ENCODE data around the gene PCSK6.
A peak's percentile ranks its signal among the peaks of the same experiment; 100 is the strongest.

PCSK6 gene

GRCh38 chr15:101264911-101265641, 224.4 kb downstream of the PCSK6 start:
- no peak for DNase-seq

- DNase-seq = no peak
Measured at GRCh38 chr15:101264011-101264410, 225.5 kb downstream of the PCSK6 start.

- DNase-seq = no peak
Measured at GRCh38 chr15:101262551-101262950, 227.0 kb downstream of the PCSK6 start.

DNA sequence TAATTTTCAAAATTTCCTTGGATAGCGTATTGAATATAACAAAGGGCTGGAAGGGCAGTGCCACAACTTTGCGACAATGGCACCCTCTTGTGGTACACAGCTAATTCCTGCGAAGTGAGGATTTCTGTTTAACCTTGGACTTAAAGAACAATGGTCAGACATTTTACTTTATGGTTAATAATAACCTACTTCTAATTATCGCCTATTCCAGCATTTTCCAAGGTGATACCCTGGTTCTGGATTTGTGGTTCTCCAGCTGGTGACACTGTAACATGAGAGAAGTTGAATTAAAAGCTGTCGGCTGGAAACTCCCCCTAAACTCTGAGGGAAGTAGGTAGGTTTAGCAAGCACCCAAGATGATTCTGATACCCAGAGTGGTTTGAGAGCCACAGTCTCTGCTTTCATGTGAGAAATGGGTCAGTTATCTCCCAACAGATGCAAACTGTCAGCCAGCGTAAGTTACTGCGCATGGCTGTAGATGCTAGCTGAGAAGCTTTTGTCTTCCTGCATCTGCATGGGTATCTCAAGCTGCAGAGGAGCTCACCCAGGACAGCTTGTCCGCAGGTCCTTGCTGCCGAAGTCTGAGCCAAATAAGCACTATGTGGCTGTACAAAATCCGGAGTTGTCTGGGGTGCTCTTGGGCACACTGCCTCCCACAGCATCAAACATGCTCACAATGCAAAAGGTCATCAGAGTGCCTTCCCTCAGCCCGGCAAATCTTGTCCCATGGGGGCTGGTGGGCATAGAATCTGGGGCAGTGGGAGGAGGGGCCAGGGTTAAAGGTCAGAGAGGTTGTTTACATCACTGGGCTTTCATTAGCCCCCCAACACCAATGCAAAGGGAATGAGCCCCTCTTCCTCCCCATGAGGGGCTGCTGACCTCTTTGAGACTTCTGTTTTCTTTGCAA, 231.0 kb downstream of the PCSK6 start:
- DNase-seq = no peak

DNA sequence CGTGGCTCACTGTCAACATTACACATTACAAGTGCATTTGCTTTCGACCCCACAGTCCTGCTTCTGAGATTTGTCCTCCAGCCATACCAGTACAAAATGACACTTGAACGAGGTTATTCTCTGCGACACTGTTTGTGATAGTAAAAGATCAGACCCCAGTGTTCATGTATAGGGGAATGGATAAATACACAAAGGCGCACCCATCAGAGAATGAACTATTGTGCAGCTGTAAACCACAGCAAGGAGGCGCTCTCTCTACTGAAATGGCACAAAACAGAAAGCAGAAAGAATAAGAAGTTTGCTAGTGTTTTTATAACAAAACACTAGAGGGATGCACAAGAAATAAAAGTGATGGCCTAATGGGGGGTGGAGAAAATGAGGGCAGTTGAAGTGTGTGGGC, 232.8 kb downstream of the PCSK6 start:
- peak; percentile 13 for DNase-seq

- DNase-seq = no peak
Measured at GRCh38 chr15:101255615-101256241, 233.8 kb downstream of the PCSK6 start.

DNA sequence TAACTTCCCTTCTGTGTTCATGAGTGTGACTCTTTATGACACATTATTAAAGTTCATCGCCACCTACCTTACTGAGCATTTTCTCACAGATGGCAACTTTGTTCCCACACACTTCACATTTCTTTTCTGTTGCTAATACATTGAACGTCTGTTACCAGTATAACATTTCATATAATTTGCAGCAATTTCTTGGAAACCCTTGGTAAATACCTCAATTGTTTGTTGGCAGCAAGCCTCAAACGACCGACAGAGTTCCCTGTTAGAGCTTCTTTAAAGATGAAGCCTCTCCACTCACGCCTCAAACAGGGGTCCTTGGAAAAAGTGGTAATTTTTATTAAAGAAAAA, 234.5 kb downstream of the PCSK6 start:
- no peak for DNase-seq

GRCh38 chr15:101254157-101255050, 235.1 kb downstream of the PCSK6 start:
- no peak for DNase-seq

Data from SIG-M5 (cell line).